ENCODE measurements around the gene CACNA2D1. TPM values are rescaled to one million over a fixed set of nuclear protein-coding genes. Genes with fewer than 3 reads are reported as not detected.

The CACNA2D1 gene
- total RNA-seq, 4 donors from 2014 or later = 41.8 to 125 (median 56.2) TPM

DNA sequence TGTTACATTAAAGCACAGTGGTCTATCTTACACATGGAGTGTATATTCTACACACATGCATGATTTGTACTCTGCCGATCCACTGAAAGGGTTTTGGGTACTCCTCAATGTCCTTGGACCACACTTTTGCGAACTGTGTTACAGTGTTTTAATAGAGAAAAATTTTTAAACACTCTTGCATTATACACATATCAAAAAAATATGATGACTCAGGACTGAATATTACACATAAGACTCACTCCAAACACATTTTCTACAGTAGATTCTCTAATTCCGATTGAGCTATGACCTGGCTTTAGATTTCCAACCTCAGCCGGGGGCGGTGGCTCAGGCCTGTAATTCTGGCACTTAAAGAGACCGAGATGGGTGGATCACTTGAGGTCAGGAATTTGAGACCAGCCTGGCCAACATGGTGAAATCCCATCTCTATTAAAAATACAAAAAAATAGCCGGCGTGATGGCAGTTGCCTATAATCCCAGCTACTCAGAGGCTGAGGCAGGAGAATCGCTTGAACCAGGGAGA, 222.4 kb downstream of the CACNA2D1 start:
- TF ChIP-seq, protein P1, sequence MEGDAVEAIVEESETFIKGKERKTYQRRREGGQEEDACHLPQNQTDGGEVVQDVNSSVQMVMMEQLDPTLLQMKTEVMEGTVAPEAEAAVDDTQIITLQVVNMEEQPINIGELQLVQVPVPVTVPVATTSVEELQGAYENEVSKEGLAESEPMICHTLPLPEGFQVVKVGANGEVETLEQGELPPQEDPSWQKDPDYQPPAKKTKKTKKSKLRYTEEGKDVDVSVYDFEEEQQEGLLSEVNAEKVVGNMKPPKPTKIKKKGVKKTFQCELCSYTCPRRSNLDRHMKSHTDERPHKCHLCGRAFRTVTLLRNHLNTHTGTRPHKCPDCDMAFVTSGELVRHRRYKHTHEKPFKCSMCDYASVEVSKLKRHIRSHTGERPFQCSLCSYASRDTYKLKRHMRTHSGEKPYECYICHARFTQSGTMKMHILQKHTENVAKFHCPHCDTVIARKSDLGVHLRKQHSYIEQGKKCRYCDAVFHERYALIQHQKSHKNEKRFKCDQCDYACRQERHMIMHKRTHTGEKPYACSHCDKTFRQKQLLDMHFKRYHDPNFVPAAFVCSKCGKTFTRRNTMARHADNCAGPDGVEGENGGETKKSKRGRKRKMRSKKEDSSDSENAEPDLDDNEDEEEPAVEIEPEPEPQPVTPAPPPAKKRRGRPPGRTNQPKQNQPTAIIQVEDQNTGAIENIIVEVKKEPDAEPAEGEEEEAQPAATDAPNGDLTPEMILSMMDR (IDR thresholded peaks at IDR 0.05; ENCODE audit: low read depth) = no peak

DNA sequence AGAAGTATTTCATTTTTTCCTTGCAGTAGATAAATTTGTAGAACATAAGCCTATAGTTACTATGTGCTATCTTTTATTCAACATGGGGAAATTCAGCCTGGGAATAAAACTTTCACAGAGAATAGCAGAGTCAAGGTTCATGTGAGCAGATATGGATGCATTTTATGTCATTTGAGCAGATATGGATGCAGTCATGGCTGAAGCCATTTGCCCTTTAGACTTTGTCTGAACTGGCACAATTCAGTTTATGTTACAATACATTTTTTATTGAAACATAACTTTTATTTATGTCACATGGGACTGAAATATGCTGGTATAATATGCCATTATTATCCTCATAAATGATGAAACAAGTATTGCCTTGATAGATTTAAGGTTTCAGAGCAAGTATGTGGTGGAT, 231.1 kb downstream of the CACNA2D1 start:
- TF ChIP-seq, protein P1 (IDR thresholded peaks at IDR 0.05; ENCODE audit: low read depth) = no peak

DNA sequence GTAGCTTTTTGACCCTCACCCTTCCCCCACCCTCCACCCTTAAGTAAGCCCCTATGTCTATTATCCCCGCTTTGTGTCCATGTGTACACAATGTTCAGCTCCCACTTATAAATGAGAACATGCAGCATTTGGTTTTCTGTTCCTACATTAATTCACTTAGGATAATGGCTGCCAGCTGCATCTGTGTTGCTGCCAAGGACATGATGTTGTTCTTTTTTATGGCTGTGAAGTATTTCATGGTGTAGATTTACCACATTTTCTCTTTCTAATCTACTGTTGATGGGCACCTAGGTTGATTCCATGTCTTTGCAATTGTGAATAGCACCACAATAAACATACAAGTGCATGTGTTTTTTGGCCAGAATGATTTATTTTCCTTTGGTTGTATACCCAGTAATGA, 232.2 kb downstream of the CACNA2D1 start:
- TF ChIP-seq, protein P1 (IDR thresholded peaks at IDR 0.05; ENCODE audit: low read depth) = no peak

DNA sequence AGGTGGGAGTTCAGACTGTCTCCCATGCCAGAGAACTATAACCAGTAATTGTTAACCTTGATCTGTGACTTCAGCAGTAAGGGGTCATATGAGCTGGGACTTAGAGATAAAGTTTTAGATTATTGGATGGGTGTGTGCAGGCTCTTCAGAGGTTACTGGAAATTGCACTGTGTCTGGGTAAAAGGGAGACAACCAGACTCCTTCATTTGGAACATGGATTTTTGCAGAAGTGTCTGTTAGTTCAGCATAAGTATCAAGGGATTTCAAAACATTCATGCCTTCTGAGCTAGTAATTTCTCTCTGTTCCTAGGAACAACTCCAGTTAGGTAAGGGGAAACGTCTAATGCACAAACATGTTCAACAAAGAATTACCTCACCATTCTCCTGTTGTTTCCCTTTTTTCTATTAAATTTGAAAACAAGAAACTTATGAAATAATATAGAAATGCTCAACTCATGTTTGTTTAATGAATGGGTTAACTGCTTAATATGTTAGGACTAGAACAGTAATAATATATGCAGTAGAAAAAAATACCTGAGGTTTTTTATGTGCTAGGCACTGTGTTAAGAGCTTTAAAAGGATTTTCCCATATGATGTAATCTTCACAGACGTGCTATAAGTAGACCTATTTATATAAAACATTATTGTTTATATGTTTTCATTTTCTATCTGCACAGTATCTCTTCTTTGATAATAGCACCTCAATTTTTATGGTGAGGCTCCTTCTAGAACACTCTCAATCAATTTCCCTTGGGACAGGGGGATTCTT, 233.0 kb downstream of the CACNA2D1 start:
- TF ChIP-seq, protein P1 (IDR thresholded peaks at IDR 0.05; ENCODE audit: low read depth) = no peak

DNA sequence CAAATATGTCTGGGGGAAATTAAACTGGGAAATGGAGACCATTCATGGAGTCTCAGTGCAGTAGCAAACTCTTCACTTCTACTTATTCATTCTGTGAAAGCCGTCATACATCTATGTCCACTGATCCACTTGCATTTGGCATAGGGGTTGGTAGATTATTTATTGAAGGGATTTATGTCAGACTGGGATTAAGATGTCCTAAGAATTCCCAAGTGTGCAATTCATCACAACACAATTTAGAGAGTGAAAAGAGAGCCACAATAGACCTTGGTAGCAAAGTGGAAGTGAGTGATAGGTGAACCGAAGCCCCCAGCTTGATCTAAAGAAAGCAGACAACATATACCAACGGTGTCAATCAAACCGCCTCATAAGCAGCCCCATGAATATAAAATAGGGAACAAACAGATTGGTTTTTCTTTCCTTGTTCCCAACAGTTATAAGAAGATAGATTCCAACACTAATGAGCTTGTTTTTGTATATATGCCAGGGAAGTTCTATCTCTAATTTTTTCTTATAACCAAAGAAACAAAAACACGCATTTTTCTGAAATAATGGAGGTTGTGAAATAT, 234.3 kb downstream of the CACNA2D1 start:
- TF ChIP-seq, protein P1 (IDR thresholded peaks at IDR 0.05; ENCODE audit: low read depth) = no peak

DNA sequence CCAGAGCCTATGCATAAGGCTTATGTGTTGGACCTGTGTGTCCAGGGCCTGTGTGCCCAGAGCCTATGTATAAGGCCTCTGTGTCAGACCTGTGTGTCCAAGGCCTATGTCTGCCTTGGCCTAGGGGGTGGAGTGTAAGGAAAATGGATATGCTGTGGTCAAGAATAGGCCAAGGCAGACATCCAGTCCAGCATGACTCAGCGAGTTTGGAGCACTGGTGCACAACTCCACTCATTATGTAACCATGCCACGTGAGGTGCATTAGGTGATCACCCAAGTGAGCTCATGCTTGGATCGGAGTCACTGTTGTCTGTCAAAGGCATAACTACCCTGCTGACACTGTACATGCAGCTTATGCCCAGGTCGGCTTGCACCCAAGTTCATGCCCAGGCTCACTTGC, 238.9 kb downstream of the CACNA2D1 start:
- TF ChIP-seq, protein P1 (IDR thresholded peaks at IDR 0.05; ENCODE audit: low read depth) = no peak

DNA sequence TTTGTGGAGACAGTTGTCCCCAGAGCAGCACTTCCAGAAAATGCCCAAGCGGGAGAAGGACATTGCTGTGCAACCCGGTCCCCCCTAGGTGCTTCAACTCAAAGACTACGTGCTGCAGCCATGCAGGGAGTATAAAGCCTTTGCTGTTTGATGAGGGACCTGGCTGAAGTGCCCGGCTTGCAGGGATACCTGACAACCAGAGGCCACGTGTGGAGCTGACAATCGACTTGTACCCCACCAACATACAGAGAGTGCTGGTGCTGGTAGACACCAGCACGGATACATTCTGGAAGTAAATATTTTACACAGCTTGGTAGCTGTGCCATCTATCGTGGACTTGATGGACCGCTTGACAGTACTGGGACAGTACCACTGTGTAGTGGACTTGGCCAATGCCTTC, 240.6 kb downstream of the CACNA2D1 start:
- TF ChIP-seq, protein P1 (IDR thresholded peaks at IDR 0.05; ENCODE audit: low read depth) = no peak
